Spinal cord (tissue), 10 donors: Measurements from ENCODE around the gene KCNB1. TPM values are rescaled to one million over a fixed set of nuclear protein-coding genes. Genes with fewer than 3 reads are reported as not detected.
"Not testable (repeated sequence)": the region's sequence is repeated elsewhere in the genome, so short reads cannot be mapped to it uniquely, and the experiment has no call there.

Source experiments
- DNase-seq, 6 donors: peaks; one replicate each; pipeline versions ENCODE4 v3.0.0 to v3.0.0-alpha.2; 2013 to 2015; ENCODE audit warnings: low spot score in 6 of 6, low read depth in 4 of 6
- H3K27ac ChIP-seq: one replicate; pipeline ENCODE4 v1.5.1; 2013; ENCODE audit warnings: low read depth, low read length, control low read depth
- H3K27me3 ChIP-seq: one replicate; pipeline ENCODE4 v1.6.1; 2013; ENCODE audit warnings: low read length; ENCODE audit not compliant: control insufficient read depth, insufficient read depth
- H3K36me3 ChIP-seq: one replicate; pipeline ENCODE4 v1.6.1; 2013; ENCODE audit warnings: low read length; ENCODE audit not compliant: control insufficient read depth, insufficient read depth
- H3K4me1 ChIP-seq: one replicate; pipeline ENCODE4 v1.6.1; 2013; ENCODE audit warnings: low read length; ENCODE audit not compliant: control insufficient read depth, insufficient read depth
- H3K4me3 ChIP-seq: one replicate; pipeline ENCODE4 v1.5.1; 2013; ENCODE audit warnings: low read depth, low read length, control low read depth
- H3K9me3 ChIP-seq: one replicate; pipeline ENCODE4 v1.6.1; 2013; ENCODE audit warnings: low read length; ENCODE audit not compliant: control insufficient read depth, insufficient read depth
- WGBS: methylation state at CpG from one replicate; pipeline ENCODE4 v1.1.5; 2013; ENCODE audit warnings: missing lambda C conversion rate; ENCODE audit not compliant: insufficient coverage; 5-methylcytosine and 5-hydroxymethylcytosine counted together
- polyA plus RNA-seq, 2 donors: library from polyadenylated mRNA; unstranded; fragments of 120-200 nt; gene quantifications; one replicate each; pipeline ENCODE4 v1.2.1, GENCODE V29; 2013; ENCODE audit not compliant: insufficient read length in 2 of 2
- total RNA-seq, 2 donors: library from RNA; depleted of rRNA in 1 of 2; stranded (reverse); fragments of 120-200 nt in 1 of 2; fragments of >200 nt in 1 of 2; gene quantifications; one replicate each; pipeline versions ENCODE4 v1.2.3 to v1.2.4, GENCODE V29; 2013 to 2014
- donor health status: healthy.

KCNB1 gene
- total and polyA plus RNA-seq, 4 donors = 8.0 to 46.7 (median 15.1) TPM

DNA sequence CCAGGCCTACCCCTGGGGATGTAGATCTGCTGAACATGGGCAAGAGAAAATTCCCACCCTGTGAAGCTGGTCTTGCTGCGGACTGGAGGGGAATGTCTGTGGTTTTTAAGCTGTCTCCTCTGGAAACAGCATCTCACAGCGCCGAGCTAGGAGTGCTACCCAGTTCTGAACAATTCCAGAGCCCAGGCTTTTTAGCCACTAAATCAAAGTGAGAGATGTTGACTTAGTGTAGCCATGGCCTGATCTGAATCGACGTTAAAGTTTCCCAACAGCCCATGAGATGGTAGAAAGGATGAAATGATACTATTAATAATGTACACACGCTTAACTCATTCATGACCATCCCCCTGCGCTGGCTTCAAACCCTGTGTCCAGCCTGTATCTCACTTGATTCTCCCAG, 63.7 kb downstream of the KCNB1 start:
- H3K27ac ChIP-seq = no peak overlapping the region
- peaks cover 7% of the 10 kb centered on the region for H3K36me3 ChIP-seq
- H3K4me1 ChIP-seq = peaks cover 26% of the 10 kb centered on the region
- no peaks in the 10 kb centered on the region for H3K9me3 ChIP-seq
- DNase-seq = no peak
- H3K27me3 ChIP-seq = no peaks in the 10 kb centered on the region
- no peak overlapping the region for H3K4me3 ChIP-seq
- WGBS = 80% methylated on average over 2 of the region's 7 CpGs

DNA sequence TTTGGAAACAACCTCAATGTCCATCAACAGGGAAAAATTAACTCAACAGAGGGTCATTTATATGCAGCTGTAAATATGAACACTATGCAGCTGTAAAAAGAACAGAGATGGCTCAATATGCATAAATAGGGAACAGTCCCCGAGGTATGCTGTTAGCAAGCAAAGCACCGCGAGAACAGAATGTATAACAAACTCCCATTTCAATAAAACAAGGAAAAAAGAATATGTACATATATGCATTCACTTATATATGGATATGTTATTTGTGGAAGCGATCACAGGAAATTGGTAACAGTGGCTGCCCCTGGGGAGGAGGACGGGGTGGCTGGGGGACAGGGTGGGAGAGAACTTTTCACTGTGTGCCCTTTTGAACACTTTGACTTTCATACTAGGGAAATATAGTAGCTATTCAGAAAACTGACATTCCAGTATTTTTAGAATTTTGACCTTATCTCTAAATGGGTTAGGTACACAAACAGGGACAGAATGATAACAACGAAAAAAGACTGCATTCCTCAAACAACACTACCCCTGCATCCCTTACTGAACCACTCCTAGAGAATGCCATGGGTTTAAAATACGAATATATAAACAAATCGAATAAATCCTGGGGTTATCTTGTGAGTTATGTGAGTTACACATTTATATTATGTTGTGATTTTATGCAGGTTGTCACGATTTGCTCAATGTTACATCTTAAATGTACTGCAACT, 64.5 kb downstream of the KCNB1 start:
- Histone ChIP-seq H3K4me1 (peaks cover 26% of the 10 kb centered on the region), H3K27ac (no peak overlapping the region)
- WGBS = no CpG with 5 or more reads among the region's 9 CpGs

DNA sequence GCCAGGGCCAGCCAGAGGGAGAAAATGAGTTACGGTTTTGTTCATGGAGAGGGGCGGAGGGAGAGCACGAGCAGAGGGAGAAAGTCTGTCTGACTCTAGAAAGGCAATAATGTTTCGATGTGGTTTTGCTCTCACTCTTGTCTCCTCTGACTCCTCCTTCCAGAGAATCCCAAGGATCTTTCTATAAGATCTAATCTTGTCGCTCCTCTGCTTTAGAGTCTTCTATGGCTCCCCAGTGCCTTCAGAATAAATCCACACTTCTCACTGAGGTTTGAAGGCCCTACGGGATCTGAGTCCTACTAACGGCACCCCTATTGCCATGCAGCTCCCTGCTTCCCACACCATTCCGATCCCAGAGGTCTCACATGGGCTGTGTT, 66.8 kb downstream of the KCNB1 start:
- Histone ChIP-seq H3K4me1 (peaks cover 17% of the 10 kb centered on the region), H3K9me3 (no peaks in the 10 kb centered on the region), H3K36me3 (peaks cover 7% of the 10 kb centered on the region), H3K4me3 (no peak overlapping the region), H3K27me3 (no peaks in the 10 kb centered on the region), H3K27ac (no peak overlapping the region)
- DNase-seq = peak in 1 of 6 donors; percentile 18
- WGBS = 70% methylated on average over 8 of the region's 8 CpGs

More for the DNA sequence above, 64.5 kb downstream of the KCNB1 start:
- DNase-seq = no peak
- Histone ChIP-seq H3K27me3 (no peaks in the 10 kb centered on the region), H3K9me3 (no peaks in the 10 kb centered on the region), H3K4me3 (no peak overlapping the region), H3K36me3 (peaks cover 7% of the 10 kb centered on the region)

DNA sequence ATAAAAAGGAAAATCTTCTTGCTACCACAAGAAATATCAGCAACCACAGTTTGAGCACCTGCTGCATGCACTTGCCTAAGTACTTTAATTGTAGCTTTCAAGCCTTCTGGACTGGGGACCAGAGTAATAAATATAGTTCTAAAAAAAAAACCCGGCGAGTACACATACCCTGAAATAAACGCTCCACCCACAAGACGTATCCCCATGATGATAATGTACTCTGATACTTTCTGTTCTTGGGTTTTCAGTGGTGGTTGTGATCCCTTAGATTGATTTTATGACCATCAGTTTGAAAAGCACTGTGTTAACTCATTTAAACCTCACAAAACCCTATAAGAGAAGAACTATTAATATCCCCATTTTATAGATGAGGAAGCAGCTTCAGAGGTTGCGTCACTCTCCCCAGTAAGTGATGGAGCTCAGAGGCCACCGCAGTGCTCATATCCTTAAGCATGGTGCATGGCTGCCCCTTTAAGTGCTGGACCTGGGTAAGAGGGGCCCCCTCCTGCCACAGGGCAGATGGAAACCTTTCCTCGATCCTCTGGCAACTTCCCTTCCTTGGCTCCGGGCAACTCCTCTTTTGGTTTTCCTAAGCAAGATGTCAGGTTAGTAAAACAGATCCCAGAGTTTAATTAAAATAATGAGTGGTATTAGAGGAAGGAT, 67.3 kb downstream of the KCNB1 start:
- Histone ChIP-seq H3K9me3 (no peaks in the 10 kb centered on the region), H3K27me3 (no peaks in the 10 kb centered on the region), H3K27ac (no peak overlapping the region), H3K4me1 (peaks cover 17% of the 10 kb centered on the region), H3K36me3 (peaks cover 7% of the 10 kb centered on the region), H3K4me3 (no peak overlapping the region)
- 80% methylated on average over 1 of the region's 8 CpGs for WGBS
- DNase-seq = peak in 1 of 6 donors; percentile 38

DNA sequence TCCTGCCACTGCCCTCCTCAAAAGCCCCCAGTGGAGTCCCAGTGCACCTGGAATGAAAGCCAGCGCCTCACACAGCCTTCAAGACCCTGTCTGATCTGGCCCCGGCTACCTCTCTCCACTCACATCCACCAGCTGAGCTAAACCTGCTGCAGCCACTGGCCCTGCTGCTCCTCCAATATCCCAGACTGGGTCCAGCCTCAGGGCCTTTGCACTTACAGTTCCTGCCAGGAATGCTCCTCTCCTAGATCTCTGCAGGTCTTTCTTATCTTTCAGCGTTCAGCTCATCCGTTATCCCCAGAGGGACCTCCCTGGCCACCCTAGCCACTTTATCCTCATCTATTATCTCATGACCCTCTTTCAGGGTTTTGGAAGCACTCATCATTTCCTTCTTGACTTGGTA, 68.8 kb downstream of the KCNB1 start:
- no peak for DNase-seq
- H3K36me3 ChIP-seq = peaks cover 7% of the 10 kb centered on the region
- no peaks in the 10 kb centered on the region for H3K9me3 ChIP-seq
- H3K4me1 ChIP-seq = peaks cover 24% of the 10 kb centered on the region
- WGBS = 94% methylated on average over 4 of the region's 4 CpGs
- H3K27ac ChIP-seq = no peak overlapping the region
- no peak overlapping the region for H3K4me3 ChIP-seq
- H3K27me3 ChIP-seq = no peaks in the 10 kb centered on the region

DNA sequence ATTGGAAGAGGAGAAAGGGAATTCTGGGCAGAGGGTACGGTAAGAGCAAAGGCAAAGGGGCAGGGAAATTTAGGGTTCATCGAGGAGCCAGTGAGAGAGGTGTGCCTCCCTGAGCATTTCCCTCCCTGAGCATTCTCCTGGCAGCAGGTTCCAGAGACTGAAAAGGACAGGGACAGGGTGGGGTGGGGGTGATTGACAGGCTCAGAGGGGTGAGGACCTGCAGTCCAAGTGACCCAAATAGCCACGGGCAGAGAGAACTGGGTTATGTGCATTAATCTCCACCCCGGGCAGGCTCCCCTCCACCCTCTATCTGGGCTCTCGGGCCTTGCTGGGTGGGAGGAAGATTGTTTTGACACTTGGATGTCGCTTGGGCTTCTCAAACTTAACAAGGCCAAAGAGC, 69.5 kb downstream of the KCNB1 start:
- Histone ChIP-seq H3K4me3 (no peak overlapping the region), H3K27me3 (no peaks in the 10 kb centered on the region), H3K4me1 (peaks cover 29% of the 10 kb centered on the region), H3K9me3 (no peaks in the 10 kb centered on the region), H3K27ac (no peak overlapping the region), H3K36me3 (peaks cover 7% of the 10 kb centered on the region)
- no peak for DNase-seq
- 96% methylated on average over 2 of the region's 6 CpGs for WGBS

DNA sequence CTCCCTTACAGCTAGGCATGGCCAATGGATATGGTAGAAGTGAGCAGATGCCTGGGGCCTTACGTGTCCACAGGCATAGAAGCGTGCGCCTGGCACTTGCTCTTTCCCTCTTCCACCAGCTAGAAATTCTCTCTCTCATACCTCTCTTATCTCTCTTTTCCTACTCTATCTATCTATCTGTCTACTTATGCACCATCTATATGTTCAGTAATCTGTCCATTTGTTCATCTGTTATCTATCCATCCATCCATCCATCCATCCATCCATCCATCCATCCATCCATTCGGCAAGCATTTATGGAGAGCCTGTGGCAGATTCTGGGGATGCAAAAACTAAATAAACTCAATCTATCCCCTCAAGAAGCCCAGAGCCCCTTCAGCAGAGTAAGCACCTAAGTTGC, 70.2 kb downstream of the KCNB1 start:
- DNase-seq = no peak
- Histone ChIP-seq H3K36me3 (peaks cover 7% of the 10 kb centered on the region), H3K4me1 (peaks cover 29% of the 10 kb centered on the region), H3K9me3 (no peaks in the 10 kb centered on the region), H3K27ac (no peak overlapping the region), H3K27me3 (no peaks in the 10 kb centered on the region), H3K4me3 (no peak overlapping the region)
- 100% methylated on average over 3 of the region's 4 CpGs for WGBS

DNA sequence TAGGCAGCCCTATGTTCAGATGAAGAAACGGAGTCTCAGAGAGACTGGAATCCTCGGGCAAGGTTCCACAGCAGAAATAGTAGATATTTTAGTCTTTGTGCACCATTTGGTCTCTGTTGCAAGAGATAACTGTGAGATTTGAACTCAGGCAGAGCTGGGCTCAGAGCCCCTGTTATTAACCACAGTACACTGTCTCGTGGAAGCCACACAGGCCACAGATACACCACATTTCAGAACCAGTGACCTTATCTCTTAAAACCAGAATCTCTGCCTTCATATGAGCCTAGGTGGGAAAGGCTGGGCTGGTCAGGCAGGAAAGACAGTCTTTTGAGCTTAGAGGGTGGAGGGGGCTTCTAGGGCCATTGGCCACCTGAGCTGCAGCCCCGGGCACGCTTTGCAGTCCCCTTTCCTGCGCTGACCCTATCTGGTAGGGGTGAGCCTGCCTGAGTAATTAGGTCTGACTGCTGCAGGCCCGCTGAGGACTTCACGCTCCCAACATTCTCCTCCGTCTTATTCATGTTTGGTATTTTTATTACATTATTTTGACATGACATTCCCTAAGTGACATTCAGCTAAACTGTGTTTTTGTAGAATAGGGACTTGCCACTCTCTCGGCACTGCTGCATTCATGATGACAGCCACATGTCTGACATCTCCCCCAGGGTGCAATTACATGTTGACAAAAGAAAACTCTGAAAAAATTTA, 71.1 kb downstream of the KCNB1 start:
- peak in 1 of 6 donors; percentile 14 for DNase-seq
- WGBS = 86% methylated on average over 2 of the region's 10 CpGs
- no peak overlapping the region for H3K4me3 ChIP-seq
- peaks cover 7% of the 10 kb centered on the region for H3K36me3 ChIP-seq
- no peaks in the 10 kb centered on the region for H3K9me3 ChIP-seq
- H3K27ac ChIP-seq = no peak overlapping the region
- no peaks in the 10 kb centered on the region for H3K27me3 ChIP-seq
- H3K4me1 ChIP-seq = peaks cover 29% of the 10 kb centered on the region

DNA sequence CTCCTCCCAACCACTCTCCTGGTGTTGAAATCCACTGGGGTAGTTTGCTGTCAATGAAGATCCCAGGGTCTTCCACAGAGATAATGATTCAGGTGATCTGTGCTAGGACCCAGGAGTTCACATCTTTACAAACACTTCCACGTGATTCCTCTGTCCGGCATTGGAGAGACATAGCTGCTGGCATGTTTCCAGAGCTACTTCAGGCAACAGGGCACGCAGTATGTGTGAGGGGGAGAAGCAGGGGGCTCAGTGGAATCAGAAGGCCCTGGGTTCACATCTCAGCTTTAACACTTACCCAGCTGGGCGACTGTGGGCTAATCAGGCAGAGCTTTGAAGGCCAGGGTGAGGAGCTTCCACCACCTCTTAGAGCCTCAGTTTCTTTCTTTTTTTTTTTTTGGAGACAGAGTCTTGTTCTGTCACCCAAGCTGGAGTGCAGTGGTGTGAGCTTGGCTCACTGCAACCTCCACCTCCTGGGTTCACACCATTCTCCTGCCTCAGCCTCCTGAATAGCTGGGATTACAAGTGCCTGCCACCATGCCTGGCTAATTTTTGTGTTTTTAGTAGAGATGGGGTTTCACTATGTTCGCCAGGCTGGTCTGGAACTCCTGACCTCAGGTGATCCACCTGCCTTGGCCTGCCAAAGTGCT, 72.4 kb downstream of the KCNB1 start:
- 38% methylated on average over 2 of the region's 5 CpGs for WGBS
- peaks cover 24% of the 10 kb centered on the region for H3K4me1 ChIP-seq

More for the DNA sequence above, 72.4 kb downstream of the KCNB1 start:
- peak in 1 of 6 donors; percentile 40 for DNase-seq
- H3K4me3 ChIP-seq, H3K36me3 ChIP-seq, H3K9me3 ChIP-seq, H3K27me3 ChIP-seq, H3K27ac ChIP-seq: not testable (repeated sequence)
